ENCODE data around the gene MIA2.
"Not testable (repeated sequence)": the region's sequence is repeated elsewhere in the genome, so short reads cannot be mapped to it uniquely, and the experiment has no call there.

The MIA2 gene

GRCh38 chr14:39230416-39231035 lies 3.2 kb upstream of the MIA2 start:
- no peak for DNase-seq (ENCODE audit: low read depth)

- not testable (repeated sequence) for DNase-seq (ENCODE audit: low read depth)
Observed at GRCh38 chr14:39231751-39232553, 1.8 kb upstream of the MIA2 start.

DNA sequence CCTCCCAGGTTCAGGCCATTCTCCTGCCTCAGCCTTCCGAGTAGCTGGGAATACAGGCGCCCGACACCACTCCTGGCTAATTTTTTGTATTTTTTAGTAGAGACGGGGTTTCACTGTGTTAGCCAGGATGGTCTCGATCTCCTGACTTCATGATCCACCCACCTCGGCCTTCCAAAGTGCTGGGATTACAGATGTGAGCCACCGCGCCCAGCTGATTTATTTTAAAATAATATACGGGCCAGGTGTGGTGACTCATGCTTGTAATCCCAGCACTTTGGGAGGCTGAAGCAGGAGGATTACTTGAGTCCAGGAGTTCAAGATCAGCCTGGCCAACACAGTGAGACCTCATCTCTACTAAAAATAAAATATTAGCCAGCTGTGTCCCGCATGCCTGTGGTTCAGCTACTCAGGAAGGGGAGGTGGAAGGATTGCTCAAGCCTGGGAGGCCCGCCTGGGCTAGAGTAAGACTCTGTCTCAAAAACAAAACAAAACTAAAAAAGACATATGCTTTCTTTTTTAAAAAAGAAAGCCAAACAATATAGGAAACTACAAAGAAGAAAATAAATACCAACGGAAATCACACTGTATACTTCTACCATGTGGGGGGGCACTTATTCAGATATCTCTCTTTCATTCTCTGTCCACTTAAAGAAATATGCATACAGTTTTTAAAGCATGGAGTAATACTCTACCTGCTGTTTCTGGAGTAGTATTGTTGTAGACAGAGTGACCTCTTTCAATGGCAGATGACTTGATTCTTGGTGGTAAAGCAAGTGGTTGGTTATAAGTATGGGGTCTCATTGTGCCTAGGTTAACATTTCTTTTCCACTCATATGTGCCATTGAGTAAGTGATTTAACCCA lies 930 bp upstream of the MIA2 start:
- DNase-seq (ENCODE audit: low read depth): no peak

DNA sequence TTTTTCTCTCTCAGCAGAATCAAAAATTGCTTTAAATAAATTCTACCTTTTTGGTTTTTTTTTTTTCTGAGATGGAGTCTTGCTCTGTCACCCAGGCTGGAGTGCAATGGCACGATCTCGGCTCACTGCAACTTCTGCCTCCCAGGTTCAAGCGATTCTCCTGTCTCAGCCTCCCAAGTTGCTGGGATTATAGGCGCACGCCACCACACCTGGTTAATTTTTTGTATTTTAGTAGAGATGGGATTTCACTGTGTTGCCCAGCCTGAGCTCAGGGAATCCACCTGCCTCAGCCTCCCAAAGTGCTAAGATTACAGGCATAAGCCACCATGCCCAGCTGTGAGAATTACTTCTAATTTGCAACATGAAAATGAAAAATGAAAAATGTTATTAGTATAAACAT lies 1.3 kb downstream of the MIA2 start:
- DNase-seq (ENCODE audit: low read depth): not testable (repeated sequence)

DNA sequence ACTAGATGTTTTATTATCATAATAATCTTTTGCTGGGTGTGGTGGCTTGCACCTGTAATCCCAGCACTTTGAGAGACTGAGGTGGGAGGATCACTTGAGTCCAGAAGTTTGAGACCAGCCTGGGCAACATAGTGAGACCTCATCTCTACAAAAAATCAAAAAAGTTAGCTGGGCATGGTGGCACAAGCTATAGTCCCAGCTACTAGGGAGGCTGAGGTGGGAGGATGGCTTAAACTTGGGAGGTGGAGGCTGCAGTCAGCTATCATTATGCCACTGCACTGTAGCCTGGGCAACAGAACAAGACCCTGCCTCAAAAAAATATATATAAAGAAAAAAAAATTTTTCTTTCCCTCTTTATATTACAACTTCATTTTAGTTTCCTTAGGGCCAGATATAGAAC lies 1.8 kb downstream of the MIA2 start:
- not testable (repeated sequence) for DNase-seq (ENCODE audit: low read depth)

DNA sequence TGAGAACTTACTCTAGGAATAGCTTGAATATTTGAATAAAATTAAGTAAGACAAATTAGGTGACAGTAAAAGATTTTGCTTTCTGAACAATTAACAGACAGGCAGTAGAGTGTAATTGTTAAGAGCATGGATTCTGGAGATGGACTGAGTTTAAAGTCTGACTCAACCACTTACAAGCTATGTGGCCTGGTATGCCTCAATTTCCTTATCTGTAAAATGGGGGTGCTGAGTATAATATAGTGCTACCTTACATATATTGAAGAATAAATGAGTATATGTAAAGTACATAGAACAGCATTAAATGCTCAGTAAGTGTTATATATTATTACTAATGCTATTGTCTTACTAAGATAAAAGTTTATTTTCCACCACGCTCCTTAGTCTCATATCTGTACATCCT lies 7.1 kb downstream of the MIA2 start:
- DNase-seq (ENCODE audit: low read depth): no peak

DNA sequence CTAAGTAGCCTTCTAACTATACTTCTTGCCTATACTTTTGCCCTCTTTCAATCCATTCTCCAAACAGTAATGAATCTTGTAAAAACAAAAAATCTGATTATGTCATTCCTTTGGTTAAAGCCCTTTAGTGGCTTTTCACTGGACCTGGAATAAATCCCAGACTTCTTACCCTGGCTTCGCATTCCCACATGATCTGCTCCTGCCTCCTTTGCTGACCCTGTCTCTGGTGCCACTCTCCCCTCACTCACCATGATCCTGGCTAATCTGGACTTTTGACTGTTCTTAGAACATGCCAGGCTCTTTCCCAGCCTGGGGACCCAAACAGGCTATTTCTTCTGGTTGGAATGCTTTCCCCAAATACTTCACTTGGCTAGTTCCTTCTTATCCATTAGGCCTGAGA lies 7.9 kb downstream of the MIA2 start:
- DNase-seq (ENCODE audit: low read depth): no peak

DNA sequence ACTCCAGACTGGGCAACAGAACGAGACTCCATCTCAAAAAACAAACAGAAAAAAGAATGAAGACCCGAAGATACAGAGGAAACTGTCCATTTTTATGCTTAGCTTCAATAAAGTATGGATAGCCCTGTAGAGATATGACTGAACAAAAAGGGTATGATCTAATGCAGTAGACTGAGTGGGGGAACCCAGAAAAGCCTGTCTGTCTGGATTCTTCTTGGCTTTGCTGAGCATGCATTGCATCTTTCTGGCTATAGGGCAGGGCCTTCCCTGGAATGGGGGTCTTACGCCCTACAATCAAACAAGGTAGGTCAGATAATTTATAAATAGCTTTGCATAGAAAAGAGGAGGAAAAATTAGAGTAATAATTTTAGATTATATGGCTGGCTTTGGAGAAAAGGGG lies 10.1 kb downstream of the MIA2 start:
- DNase-seq (ENCODE audit: low read depth): no peak

DNA sequence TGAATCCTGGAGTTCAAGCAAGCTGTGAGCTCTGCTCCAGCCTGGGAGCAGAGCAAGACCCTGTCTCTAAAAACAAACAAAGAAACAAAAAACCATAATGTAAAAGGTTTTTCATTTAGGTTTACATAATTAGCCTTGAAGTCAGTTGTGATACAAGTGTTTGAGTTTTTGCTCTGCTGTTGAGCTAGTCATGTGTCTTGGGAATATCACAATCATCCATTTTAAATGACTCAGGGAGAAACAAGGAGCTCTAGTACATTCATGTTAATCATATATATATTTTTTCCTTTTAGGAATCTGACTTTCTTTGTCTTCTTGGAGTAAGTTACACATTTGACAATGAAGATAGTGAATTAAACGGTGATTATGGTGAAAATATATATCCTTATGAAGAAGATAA lies 12.9 kb downstream of the MIA2 start:
- DNase-seq (ENCODE audit: low read depth): no peak

GRCh38 chr14:39247256-39247655 lies 13.5 kb downstream of the MIA2 start:
- no peak for DNase-seq (ENCODE audit: low read depth)

- no peak for DNase-seq (ENCODE audit: low read depth)
Observed at GRCh38 chr14:39251547-39251946, 17.8 kb downstream of the MIA2 start.

GRCh38 chr14:39257388-39257787 lies 23.7 kb downstream of the MIA2 start:
- DNase-seq (ENCODE audit: low read depth): not testable (repeated sequence)

DNA sequence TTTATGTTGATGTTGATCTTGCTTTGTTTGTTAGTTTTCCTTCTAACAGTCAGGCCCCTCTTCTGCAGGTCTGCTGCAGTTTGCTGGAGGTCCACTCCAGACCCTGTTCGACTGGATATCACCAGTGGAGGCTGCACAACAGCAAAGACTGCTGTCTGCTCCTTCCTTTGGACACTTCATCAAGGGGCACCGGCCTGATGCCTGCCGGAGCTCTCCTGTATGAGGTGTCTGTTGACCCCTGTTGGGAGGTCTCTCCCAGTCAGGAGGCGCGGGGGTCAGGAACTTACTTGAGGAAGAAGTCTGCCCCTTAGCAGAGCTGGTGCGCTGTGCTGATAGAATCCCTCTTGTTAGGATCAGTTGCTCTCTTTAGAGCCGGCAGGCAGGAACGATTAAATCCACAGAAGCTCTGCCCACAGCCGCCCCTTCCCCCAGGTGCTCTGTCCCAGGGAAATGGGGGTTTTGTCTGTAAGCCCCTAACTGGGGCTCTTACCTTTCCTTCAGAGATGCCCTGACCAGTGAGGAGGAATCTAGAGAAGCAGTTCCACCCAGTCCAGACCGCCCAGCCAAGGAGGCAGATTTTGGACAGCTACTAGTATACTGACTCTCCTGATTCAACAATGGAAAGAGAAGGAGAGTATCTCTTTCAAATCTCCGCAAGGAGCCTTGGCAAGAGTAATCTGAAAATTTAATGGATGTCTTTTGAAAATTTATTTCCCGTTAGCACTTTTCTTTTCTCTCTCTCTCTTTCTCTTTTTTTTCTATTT lies 25.2 kb downstream of the MIA2 start:
- DNase-seq (ENCODE audit: low read depth): no peak

GRCh38 chr14:39260161-39260560 lies 26.4 kb downstream of the MIA2 start:
- DNase-seq (ENCODE audit: low read depth): not testable (repeated sequence)

DNA sequence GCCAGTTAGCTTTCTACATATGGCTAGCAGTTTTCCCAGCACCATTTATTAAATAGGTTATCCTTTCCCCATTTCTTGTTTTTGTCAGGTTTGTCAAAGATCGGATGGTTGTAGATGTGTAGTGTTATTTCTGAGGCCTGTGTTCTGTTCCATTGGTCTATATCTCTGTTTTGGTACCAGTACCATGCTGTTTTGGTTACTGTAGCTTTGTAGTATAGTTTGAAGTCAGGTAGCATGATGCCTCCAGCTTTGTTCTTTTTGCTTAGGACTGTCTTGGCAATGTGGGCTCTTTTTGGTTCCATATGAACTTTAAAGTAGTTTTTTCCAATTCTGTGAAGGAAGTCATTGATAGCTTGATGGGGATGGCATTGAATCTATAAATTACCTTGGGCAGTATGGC lies 28.5 kb downstream of the MIA2 start:
- DNase-seq (ENCODE audit: low read depth): not testable (repeated sequence)

- DNase-seq (ENCODE audit: low read depth): no peak
Observed at GRCh38 chr14:39264057-39264456, 30.3 kb downstream of the MIA2 start.

- no peak for DNase-seq (ENCODE audit: low read depth)
Observed at GRCh38 chr14:39264558-39264957, 30.8 kb downstream of the MIA2 start.

- no peak for DNase-seq (ENCODE audit: low read depth)
Observed at GRCh38 chr14:39265033-39265432, 31.3 kb downstream of the MIA2 start.

GRCh38 chr14:39265806-39266524 lies 32.2 kb downstream of the MIA2 start:
- no peak for DNase-seq (ENCODE audit: low read depth)

- no peak for DNase-seq (ENCODE audit: low read depth)
Observed at GRCh38 chr14:39266525-39266870, 32.8 kb downstream of the MIA2 start.

DNA sequence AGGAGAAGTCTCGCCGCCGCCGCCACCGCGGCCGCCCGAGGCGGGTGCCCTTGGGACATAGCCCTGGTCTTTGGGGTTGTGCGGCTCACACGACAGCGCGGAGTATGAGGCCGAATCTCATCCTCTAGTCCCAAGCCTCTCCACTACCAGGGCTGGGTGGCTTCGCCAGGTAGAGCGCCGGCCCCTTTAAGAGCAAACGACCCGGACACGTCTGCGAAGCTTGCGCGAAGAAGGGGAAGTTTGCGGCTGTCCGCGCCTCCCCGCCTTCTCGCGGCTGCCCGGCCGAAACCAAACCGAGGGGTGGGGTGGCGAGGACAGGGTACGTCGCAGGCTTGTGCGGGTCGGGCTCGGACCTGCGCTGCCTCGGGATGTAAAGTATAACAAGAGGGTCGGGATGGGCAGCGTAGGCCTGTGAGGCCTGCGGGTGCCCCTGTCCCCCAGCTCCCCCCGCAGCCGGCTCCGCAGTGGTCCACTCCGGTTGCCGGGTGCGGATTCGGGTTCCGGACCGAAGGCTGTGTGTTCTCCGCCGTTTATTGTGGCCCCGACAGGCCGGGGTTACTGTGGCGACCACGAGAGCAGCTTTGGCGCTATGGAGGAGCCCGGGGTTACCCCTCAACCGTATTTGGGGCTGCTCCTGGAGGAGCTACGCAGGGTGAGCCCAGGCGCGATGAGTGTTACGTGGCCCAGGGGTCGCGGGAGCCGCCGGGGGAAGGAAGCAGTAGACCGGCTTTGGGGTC lies 33.3 kb downstream of the MIA2 start:
- peak; percentile 58 for DNase-seq (ENCODE audit: low read depth)
